GM21515 (cell line): ENCODE measurements around the gene ACTL7A.
"Not testable (repeated sequence)": the region's sequence is repeated elsewhere in the genome, so short reads cannot be mapped to it uniquely, and the experiment has no call there.

Experiments used
- ATAC-seq: cut with Tn5 transposase; IDR thresholded peaks from one replicate; pipeline ENCODE4 v1.9.1; 2021; ENCODE audit not compliant: unreplicated experiment

The ACTL7A gene

DNA sequence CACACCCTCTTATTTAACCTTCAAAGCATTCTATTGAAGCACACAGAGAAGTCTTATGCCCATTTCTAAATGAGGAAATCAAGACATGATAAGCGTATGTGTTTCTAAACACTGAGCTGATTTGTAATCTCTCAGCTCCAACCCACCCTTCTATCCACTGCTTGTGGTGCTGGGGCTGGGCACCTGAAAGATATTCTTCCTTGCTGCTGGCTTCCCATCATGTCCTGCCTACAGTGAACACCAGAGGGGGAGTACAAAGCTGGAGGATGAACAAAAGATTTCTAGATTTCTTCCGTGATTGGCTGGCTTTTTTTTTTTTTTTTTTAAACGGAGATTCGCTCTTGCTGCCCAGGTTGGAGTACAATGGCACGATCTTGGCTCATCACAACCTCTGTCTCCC lies 14.4 kb downstream of the ACTL7A start:
- ATAC-seq: no peak

- ATAC-seq: no peak
Observed at GRCh38 chr9:108877524-108877923, 15.5 kb downstream of the ACTL7A start.

GRCh38 chr9:108880738-108881316 lies 18.8 kb downstream of the ACTL7A start:
- no peak for ATAC-seq

GRCh38 chr9:108882052-108882888 lies 20.2 kb downstream of the ACTL7A start:
- no peak for ATAC-seq

DNA sequence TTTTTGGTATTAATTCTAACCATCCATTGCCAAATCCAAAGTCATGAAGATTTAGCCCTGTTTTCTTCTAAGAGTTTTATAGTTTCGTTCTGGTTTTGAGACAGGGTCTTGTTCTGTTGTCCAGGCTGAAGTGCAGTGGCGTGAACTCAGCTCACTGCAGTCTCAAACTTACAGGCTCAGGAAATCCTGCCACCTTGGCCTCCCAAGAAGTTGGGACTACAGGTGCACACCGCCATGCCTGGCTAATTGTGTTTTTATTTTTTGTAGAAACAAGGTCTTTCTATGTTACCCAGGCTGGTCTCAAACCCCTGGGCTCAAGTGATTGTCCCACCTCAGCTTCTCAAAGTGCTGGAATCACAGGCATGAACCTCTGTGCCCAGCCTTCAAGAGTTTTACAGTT lies 21.0 kb downstream of the ACTL7A start:
- ATAC-seq: no peak

DNA sequence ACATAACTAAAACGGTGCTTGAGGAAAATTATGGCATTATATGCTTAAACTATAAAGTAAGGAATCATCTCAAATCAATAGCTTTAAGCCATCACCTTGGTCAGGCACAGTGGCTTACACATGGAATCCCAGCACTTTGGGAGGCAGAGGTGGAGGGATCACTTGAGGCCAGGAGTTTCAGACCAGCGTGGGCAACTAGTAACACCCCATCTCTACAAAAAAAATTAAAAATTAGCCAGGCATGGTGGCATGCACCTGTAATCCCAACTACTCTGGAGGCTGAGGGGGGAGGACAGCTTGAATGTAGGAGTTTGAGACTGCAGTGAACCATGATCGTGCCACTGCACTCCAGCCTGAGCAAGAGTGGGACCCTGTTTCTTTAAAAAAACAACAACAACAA lies 22.6 kb downstream of the ACTL7A start:
- ATAC-seq: no peak

DNA sequence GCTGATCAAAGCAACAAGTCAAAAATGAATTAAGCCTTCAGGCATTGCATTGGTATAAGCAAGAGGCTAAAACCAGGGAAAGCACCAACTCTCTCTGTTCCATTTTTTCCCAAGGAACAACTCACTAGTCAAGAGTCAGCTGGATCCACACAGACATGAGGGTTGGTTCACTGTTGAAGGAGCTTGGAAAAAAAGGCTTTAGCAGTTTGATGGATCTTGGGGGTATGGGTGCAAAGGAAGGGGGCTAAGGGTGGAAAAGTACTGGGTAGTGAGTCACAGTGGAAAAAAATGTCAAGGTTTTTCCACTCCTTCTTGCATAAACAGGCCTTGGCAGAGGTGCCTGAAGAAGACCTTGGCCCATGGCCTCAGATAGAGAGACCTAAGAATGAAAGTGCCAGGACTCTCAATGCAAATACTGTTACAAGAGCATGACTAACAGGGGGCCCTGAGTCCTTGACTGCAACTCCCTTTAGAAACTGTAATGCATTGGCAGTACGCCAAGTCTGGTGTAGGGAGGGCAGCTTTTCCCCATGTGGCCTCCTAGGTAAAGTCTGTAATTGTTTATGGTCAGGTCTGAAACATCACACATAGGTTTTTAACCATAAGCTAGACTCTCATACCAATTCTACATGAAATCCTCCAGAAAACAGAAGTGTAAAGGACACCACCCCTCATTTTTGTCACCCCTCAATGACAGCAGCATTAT lies 23.7 kb downstream of the ACTL7A start:
- peak; percentile 98 for ATAC-seq

GRCh38 chr9:108886594-108887271 lies 24.7 kb downstream of the ACTL7A start:
- not testable (repeated sequence) for ATAC-seq

- ATAC-seq: no peak
Observed at GRCh38 chr9:108889649-108890067, 27.6 kb downstream of the ACTL7A start.

DNA sequence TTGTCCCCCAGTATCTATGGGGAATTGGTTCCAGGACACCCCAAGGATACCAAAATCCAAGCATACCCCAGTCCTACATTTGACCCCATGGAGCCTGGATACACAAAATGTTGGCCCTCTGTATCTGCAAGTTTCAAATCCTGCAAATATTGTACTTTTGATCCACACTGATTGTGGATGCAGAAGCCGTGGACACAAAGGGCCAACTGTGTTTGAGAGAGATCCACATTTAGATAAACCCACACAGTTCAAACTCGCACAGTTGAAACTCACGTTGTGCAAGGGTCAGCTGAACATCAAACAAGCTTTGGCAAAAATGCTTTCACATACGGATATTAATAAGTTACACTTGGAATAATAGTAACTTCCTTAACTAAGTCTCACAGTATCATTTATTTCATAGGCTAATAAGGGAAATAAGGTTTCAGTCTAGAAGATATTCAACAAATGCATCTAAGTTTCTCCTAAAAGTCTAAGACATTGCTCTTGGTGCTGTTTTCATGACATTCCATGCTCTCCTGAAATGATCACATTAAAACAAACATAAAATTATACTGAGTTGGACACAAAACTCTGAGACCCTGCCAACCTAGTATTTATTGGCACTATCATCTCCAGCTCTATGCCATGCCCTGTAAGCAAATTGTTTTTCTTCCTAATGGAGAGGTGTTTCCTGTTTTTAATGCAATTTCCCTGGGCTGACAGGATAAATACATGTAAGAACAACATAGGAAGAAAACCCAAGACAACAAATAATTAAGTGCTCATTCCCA lies 32.3 kb downstream of the ACTL7A start:
- ATAC-seq: no peak

GRCh38 chr9:108897324-108898096 lies 35.4 kb downstream of the ACTL7A start:
- ATAC-seq: no peak

- ATAC-seq: not testable (repeated sequence)
Observed at GRCh38 chr9:108899023-108899695, 37.1 kb downstream of the ACTL7A start.

DNA sequence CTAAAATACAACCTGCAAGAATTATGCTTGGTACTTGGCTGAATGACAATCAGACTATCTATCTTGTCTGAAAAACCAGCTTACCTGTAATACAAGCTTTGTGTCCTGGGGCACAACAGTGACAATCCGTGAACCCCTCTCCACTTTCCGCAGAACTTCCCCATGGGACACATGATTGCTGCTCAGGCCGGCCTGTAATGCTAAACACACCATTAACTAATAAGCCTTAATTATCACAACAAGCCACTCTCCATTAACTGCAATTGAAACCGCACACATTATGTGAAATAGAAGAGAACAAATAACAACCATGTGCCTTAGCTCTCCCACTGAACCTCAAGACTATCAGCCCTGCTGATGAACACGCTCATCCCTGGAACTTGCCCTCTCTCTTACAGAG lies 38.1 kb downstream of the ACTL7A start:
- no peak for ATAC-seq

- no peak for ATAC-seq
Observed at GRCh38 chr9:108903420-108904103, 41.5 kb downstream of the ACTL7A start.

- ATAC-seq: no peak
Observed at GRCh38 chr9:108904161-108904560, 42.1 kb downstream of the ACTL7A start.

DNA sequence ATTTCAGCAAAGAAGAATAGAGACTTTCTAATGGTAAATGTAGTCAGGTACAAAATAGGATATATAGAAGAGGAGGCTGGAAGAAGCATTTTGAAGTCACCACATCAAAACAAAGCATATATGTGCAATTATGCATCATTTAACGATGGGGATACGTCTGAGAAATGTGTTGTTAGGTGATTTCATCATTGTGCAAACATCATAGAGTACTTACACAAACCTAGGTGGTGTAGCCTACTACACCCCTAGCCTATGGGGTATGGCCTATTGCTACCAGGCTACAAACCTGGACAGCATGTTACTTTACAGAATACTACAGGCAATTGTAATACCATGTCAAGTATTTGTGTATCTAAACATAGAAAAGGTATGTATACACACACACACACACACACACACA lies 43.4 kb downstream of the ACTL7A start:
- no peak for ATAC-seq

- no peak for ATAC-seq
Observed at GRCh38 chr9:108910402-108910801, 48.3 kb downstream of the ACTL7A start.

- no peak for ATAC-seq
Observed at GRCh38 chr9:108910914-108911313, 48.8 kb downstream of the ACTL7A start.

GRCh38 chr9:108911820-108912219 lies 49.8 kb downstream of the ACTL7A start:
- no peak for ATAC-seq
